Osteocyte (in vitro differentiated cells): ENCODE results near the gene FCMR. TPM values are rescaled to one million over a fixed set of nuclear protein-coding genes. Genes with fewer than 3 reads are reported as not detected.

Experiments used
- DNase-seq: peaks from one replicate; pipeline ENCODE4 v3.0.0; 2021; ENCODE audit warnings: mixed read lengths; ENCODE audit not compliant: unreplicated experiment; ENCODE audit errors: extremely low spot score
- H3K27ac Mint-ChIP-seq: one replicate; pipeline ENCODE4 v1.8.0; 2021; ENCODE audit warnings: mild to moderate bottlenecking, mixed read lengths; ENCODE audit not compliant: unreplicated experiment
- H3K27me3 Mint-ChIP-seq: one replicate; pipeline ENCODE4 v1.8.0; 2021; ENCODE audit warnings: mixed read lengths; ENCODE audit not compliant: unreplicated experiment
- H3K36me3 Mint-ChIP-seq: one replicate; pipeline ENCODE4 v1.8.0; 2021; ENCODE audit warnings: mixed read lengths; ENCODE audit not compliant: unreplicated experiment
- H3K4me1 Mint-ChIP-seq: one replicate; pipeline ENCODE4 v1.8.0; 2021; ENCODE audit warnings: mixed read lengths; ENCODE audit not compliant: unreplicated experiment
- H3K4me3 Mint-ChIP-seq: one replicate; pipeline ENCODE4 v1.8.0; 2021; ENCODE audit warnings: mild to moderate bottlenecking, moderate library complexity, mixed read lengths; ENCODE audit not compliant: unreplicated experiment
- H3K9me3 Mint-ChIP-seq: one replicate; pipeline ENCODE4 v1.8.0; 2021; ENCODE audit warnings: mixed read lengths; ENCODE audit not compliant: unreplicated experiment
- CTCF ChIP-seq: fragments of 200-600 bp; sonication (generic); IDR thresholded peaks from 2 replicates; pipeline ENCODE4 v1.5.0; 2021; ENCODE audit warnings: antibody characterized with exemption, mild to moderate bottlenecking, moderate library complexity
- total RNA-seq: library from RNA; stranded (reverse); gene quantifications from 2 replicates; pipeline ENCODE4 v1.2.1, GENCODE V29; 2021

The FCMR gene
- total RNA-seq, 1 donor from 2014 or later, result not detected

- H3K4me1 Mint-ChIP-seq, result peaks cover 6% of the 10 kb centered on the region
- no peak overlapping the region for H3K4me3 Mint-ChIP-seq
- no peak for TF ChIP-seq CTCF
- peaks cover 14% of the 10 kb centered on the region for H3K27me3 Mint-ChIP-seq
- H3K36me3 Mint-ChIP-seq, result no peaks in the 10 kb centered on the region
- H3K27ac Mint-ChIP-seq, result no peak overlapping the region
- no peak for DNase-seq
- H3K9me3 Mint-ChIP-seq, result no peaks in the 10 kb centered on the region
Observed at GRCh38 chr1:206905295-206906164, 16.2 kb downstream of the FCMR start.

- H3K27me3 Mint-ChIP-seq, result peaks cover 9% of the 10 kb centered on the region
Observed at GRCh38 chr1:206904423-206905142, 17.2 kb downstream of the FCMR start.

GRCh38 chr1:206903687-206904086 is 18.1 kb downstream of the FCMR start:
- H3K36me3 Mint-ChIP-seq, result no peaks in the 10 kb centered on the region
- TF ChIP-seq CTCF, result no peak
- no peaks in the 10 kb centered on the region for H3K9me3 Mint-ChIP-seq
- H3K4me1 Mint-ChIP-seq, result peaks cover 3% of the 10 kb centered on the region
- no peak overlapping the region for H3K27ac Mint-ChIP-seq
- no peak for DNase-seq
- H3K4me3 Mint-ChIP-seq, result no peak overlapping the region
- H3K27me3 Mint-ChIP-seq, result peaks cover 4% of the 10 kb centered on the region

More at GRCh38 chr1:206904423-206905142, 17.2 kb downstream of the FCMR start:
- Mint-ChIP-seq H3K9me3 (no peaks in the 10 kb centered on the region), H3K36me3 (no peaks in the 10 kb centered on the region), H3K4me1 (peaks cover 6% of the 10 kb centered on the region), H3K27ac (no peak overlapping the region), H3K4me3 (no peak overlapping the region)
- no peak for DNase-seq
- TF ChIP-seq CTCF, result no peak

GRCh38 chr1:206902702-206903101 is 19.0 kb downstream of the FCMR start:
- H3K4me1 Mint-ChIP-seq, result peaks cover 7% of the 10 kb centered on the region
- H3K4me3 Mint-ChIP-seq, result no peak overlapping the region
- no peaks in the 10 kb centered on the region for H3K27me3 Mint-ChIP-seq
- TF ChIP-seq CTCF, result no peak
- H3K36me3 Mint-ChIP-seq, result no peaks in the 10 kb centered on the region
- H3K27ac Mint-ChIP-seq, result no peak overlapping the region
- no peak for DNase-seq
- no peaks in the 10 kb centered on the region for H3K9me3 Mint-ChIP-seq

GRCh38 chr1:206901944-206902343 is 19.8 kb downstream of the FCMR start:
- H3K27ac Mint-ChIP-seq, result no peak overlapping the region
- H3K27me3 Mint-ChIP-seq, result no peaks in the 10 kb centered on the region
- H3K36me3 Mint-ChIP-seq, result no peaks in the 10 kb centered on the region
- no peak overlapping the region for H3K4me3 Mint-ChIP-seq
- no peaks in the 10 kb centered on the region for H3K9me3 Mint-ChIP-seq
- DNase-seq, result no peak
- H3K4me1 Mint-ChIP-seq, result peaks cover 7% of the 10 kb centered on the region
- no peak for TF ChIP-seq CTCF
